HCT116 (cell line): ENCODE measurements around the gene C2.
"Not testable (repeated sequence)": the region's sequence is repeated elsewhere in the genome, so short reads cannot be mapped to it uniquely, and the experiment has no call there.

Source experiments
- CEBPB ChIP-seq: IDR thresholded peaks from 2 replicates; pipeline ENCODE4 v1.6.1; 2012; ENCODE audit warnings: low read depth
- CTCF ChIP-seq, 3 experiments: fragments of 200-600 bp in 1 of 3; sonication (generic) in 1 of 3; IDR thresholded peaks in 2 of 3; conservative IDR thresholded peaks in 1 of 3; 2 replicates each; pipeline ENCODE4 v1.5.1; 2012 to 2017; ENCODE audit warnings: low read depth in 2 of 3, low read length in 2 of 3, antibody characterized with exemption in 1 of 3, borderline replicate concordance in 1 of 3, control low read depth in 1 of 3, mild to moderate bottlenecking in 1 of 3, mixed read lengths in 1 of 3, mixed run types in 1 of 3, moderate library complexity in 1 of 3; ENCODE audit not compliant: insufficient read depth in 1 of 3
- EZH2 ChIP-seq: fragments of 200-600 bp; sonication (generic); IDR thresholded peaks from 2 replicates; pipeline ENCODE4 v1.6.1; 2017; ENCODE audit warnings: antibody characterized with exemption, mixed run types
- FOSL1 ChIP-seq: IDR thresholded peaks from 2 replicates; pipeline ENCODE4 v1.6.1; 2012; ENCODE audit warnings: low read depth
- MAX ChIP-seq: IDR thresholded peaks from 2 replicates; pipeline ENCODE4 v1.6.1; 2012
- POLR2A ChIP-seq: IDR thresholded peaks from 2 replicates; pipeline ENCODE4 v1.7.0; 2011; ENCODE audit warnings: borderline replicate concordance; ENCODE audit not compliant: insufficient read depth, insufficient read length; ENCODE audit errors: extremely low read depth
- POLR2AphosphoS5 ChIP-seq: IDR thresholded peaks from 2 replicates; pipeline ENCODE4 v1.6.1; 2011; ENCODE audit warnings: mild to moderate bottlenecking, low read depth, low read length, moderate library complexity
- YY1 ChIP-seq: IDR thresholded peaks from 2 replicates; pipeline ENCODE4 v1.6.1; 2011; ENCODE audit warnings: low read length, low read depth, moderate library complexity, mild to moderate bottlenecking; ENCODE audit not compliant: insufficient replicate concordance; ENCODE audit errors: extremely low read depth

- not testable (repeated sequence) for TF ChIP-seq CTCF (IDR thresholded peaks at IDR 0.05 in 2 of 3, conservative IDR thresholded peaks at IDR 0.05 in 1 of 3; ENCODE audit: borderline replicate concordance in 1 of 3, insufficient read depth in 1 of 3, low read depth in 2 of 3, low read length in 2 of 3); POLR2A; EZH2; CEBPB; MAX; POLR2AphosphoS5; YY1; FOSL1
Observed at GRCh38 chr6:31906727-31907126, 20.8 kb upstream of the C2 start.
